GM19467 (cell line): ENCODE data around the gene EXOC6.

ENCODE experiments used
- ATAC-seq: cut with Tn5 transposase; IDR thresholded peaks from one replicate; pipeline ENCODE4 v1.9.1; 2021; ENCODE audit warnings: mild to moderate bottlenecking, moderate library complexity; ENCODE audit not compliant: unreplicated experiment

The EXOC6 gene

GRCh38 chr10:92999191-92999590 lies 150.9 kb downstream of the EXOC6 start:
- ATAC-seq: no peak

DNA sequence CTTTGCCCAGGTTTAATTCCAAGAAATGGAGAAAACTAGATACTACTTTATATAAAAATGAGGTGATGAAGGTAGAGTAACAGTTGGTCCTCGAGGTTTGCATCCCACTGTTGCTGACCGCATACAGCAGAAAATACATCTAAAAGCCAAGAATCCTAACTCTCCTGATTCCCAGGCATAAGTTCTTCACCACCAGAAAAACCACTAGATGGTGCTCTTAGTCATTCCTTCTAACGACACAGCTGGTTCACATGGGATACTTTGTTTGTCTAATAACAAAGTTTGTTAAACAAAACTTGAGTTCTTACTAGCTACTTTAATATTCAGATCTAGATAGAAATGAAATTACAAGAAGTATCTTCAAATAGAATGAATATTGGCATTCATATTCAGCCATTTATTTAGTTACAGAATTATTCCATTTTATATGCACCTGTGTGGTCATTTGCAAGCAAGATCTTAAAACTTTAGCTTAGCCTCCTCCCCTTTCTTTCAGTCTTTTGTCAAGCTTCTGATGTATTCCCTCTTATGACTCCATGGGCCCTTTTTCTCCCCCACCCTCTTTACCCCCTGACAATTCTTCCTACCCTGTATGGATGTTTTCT lies 158.2 kb downstream of the EXOC6 start:
- no peak for ATAC-seq

- no peak for ATAC-seq
Measured at GRCh38 chr10:93015722-93016121, 167.4 kb downstream of the EXOC6 start.

- ATAC-seq: no peak
Measured at GRCh38 chr10:93023013-93023650, 174.8 kb downstream of the EXOC6 start.

DNA sequence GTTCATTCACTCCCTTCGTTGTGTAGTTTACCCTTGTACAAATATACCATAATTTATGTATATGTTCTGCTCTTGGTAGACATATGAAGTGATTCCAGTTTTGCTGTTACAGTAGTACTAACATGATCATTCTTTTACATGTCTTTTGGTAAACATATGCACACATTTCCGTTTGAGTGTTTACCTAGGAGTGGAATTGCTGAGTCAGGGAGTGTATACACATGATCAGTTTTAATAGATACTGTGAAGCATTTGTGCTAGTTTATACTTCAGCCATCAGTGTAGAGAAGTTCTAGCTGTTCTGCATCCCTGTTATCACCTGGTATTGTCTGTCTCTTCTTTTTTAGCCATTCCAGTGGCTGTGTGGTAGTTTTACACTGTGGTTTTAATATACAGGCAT lies 177.8 kb downstream of the EXOC6 start:
- no peak for ATAC-seq

GRCh38 chr10:93027508-93027907 lies 179.2 kb downstream of the EXOC6 start:
- no peak for ATAC-seq

DNA sequence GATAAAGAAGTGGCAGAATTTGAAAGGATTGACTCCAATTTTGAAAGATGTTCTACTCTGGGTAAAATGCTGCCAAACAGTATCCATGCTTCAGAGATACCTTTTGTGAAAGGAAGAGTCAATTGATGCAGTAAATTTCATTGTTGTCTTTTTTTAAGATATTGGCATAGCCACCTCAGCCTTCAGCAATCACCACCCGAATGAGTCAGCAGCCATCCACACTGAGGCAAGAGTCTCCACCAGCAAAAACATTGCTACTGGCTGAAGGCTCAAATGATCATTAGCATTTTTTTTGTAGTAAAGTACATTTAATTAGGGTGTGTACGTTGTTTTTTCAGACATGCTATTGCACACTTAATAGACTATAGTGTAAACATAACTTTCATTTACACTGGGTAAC lies 180.6 kb downstream of the EXOC6 start:
- ATAC-seq: no peak

GRCh38 chr10:93030409-93030808 lies 182.1 kb downstream of the EXOC6 start:
- ATAC-seq: no peak

GRCh38 chr10:93032105-93032808 lies 183.9 kb downstream of the EXOC6 start:
- ATAC-seq: no peak

DNA sequence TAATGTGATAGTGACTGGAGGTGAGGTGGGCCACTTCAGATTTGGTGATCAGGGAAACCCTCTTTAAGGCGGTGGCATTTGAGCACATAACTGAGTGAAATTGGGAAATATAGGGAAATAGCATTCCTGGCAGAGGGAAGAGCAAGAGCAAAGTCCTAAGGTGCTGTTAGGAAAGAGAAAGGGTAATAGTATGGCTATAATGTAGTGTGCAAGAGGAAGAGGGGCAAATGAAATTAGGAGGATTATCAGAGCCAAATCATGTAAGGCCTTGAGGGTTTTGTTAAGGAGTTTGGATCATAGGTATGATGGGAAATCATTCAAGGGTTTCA lies 184.5 kb downstream of the EXOC6 start:
- no peak for ATAC-seq

GRCh38 chr10:93034426-93034825 lies 186.1 kb downstream of the EXOC6 start:
- no peak for ATAC-seq

GRCh38 chr10:93039110-93039509 lies 190.8 kb downstream of the EXOC6 start:
- no peak for ATAC-seq

DNA sequence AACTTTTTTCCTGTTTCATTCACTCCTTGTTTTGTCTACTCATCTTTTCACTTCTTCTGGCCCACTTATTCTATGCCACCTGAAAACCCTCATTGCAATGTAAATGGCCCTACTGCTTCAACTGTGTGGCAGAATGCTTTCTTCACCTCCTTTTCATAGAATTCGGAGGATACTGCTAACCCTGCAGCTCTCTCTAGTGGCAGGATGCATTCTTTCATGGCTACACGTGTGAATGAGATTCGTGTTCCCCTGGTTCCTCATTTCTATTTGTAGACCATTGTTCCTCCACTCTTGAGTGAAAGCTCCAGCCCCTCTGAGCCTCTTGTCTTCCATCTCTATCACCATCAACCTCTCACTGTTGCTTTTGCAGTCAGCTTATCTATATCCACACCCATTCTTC lies 191.4 kb downstream of the EXOC6 start:
- ATAC-seq: no peak

- no peak for ATAC-seq
Measured at GRCh38 chr10:93054486-93054885, 206.2 kb downstream of the EXOC6 start.

DNA sequence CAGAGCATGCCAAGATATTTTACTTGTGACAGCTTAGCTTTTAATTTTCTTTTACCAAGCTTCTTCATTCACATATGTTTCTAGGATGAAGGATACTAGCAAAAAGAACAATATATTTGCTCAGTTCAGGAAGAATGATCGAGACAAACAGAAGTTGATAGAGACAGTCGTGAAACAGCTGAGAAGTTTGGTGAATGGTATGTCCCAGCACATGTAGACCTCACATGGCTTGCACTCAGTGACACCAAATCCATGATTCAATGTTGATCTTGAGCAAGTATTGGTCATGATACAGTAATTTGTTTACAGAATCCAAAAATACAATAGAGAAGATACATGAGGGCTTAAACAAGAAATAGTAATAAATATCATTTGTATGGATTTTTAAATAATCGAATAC lies 209.8 kb downstream of the EXOC6 start:
- ATAC-seq: no peak

DNA sequence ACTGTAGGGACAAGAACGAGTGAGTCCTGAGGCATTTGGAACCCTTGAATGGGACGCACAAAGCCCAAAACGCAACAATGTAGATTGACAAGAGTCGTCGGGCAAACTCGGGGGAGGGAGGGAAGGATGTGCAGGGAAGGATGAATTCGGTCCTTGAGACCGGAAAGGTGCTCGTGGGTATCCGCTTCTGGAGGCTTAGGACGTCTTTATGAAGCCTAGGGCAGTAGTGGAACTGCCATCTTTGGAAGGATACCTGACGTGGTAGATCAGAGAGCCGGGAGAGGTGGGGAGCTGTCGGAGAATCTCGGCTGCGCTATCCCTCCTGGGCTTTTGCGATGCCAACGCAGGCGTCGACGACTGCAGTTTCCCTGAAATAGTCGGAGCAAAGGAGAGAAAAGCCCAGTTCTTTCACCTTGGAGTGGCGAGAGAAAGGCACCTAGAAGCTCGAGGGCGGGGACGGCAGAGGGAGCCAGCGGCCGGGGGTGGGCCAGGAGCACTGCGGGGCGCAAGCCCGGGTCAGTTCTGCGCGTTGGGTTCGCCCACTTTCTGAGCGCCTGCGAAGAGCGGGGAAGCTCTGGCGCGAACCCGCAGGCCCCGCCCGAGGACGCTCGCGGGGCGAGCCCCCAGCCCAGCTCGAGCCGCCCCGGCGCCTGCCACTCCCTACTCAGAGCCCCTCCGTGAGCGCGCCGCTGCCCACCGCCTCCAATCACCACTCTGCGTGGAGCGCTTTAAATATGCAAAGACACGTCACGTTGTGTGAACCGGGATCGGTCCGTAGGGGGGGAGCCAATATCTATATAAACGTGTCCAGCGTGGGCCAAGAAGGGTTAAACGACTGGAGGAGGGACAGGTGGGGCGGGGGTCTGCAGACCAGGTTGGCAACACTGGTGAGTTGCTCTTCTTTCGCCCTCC lies 211.9 kb downstream of the EXOC6 start, which contains the start of gene CYP26C1:
TSS of gene CYP26C1 (plus strand) at position 824 of the 912 bp plus-strand sequence. CDS start 466 bp downstream, outside the sequence.
- ATAC-seq: no peak

DNA sequence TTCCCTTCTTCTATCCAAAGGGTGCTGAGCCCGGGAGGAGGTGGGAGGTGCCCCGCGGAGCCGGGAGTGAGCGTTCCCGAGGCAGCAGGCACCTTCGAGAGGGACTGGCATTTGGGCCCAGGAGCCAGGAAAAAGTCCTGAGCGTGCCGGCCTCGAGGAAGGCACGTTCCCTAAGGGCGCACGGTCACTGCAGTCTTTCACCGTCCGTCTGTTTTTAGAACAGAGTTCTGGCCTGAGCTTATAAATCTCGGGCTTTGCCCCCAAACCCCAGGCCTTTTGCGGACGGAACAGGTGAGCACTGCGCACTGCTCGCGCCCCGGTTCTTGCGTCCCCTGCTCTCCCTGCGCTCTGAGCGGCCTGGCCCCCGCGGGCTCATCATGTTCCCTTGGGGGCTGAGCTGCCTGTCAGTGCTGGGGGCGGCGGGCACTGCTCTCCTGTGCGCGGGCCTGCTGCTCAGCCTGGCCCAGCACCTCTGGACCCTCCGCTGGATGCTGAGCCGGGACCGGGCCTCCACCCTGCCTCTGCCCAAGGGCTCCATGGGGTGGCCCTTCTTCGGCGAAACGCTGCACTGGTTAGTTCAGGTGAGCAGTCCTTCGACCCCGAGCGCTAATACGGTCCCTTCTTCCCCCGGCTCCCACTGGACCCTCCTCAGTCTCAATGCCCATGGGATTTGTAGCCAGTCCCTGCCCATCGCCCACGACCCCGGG lies 212.7 kb downstream of the EXOC6 start:
- no peak for ATAC-seq

DNA sequence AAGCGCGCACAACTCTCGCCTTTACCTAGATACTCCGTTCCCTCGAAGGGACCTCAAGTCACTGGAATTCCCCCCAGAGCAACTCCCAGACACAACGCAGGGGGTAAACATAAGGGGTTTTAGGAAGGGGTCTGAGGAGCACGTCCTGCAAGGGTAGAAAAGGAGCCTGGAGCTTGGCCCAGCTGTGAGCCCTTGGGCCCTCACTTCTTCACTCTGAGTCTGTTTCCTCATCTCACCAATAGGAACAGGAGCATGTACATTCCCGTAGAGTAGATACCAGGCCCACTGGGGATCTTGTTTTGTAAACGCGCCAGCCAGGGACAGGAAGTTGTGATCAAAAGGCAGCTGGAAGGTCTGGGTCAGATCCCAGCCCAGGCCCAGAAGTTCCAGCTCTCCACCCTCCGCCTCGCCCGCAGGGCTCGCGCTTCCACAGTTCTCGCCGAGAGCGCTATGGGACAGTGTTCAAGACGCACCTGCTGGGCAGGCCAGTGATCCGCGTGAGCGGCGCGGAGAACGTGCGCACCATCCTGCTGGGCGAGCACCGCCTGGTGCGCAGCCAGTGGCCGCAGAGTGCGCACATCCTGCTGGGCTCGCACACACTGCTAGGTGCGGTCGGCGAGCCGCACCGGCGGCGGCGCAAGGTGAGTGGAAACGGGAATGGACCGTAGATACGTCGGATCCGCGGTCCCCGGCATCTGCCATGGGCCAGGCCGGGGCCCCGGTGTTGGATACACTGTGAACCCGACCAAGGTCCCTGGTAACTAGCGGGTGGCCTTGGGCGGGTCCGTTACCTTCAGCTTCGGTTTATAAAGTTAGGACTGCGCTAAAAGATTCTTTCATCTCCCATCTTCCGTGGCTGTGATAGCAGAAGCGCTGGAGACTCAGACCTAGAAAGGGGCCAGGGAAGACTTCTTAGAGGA lies 213.5 kb downstream of the EXOC6 start:
- no peak for ATAC-seq

DNA sequence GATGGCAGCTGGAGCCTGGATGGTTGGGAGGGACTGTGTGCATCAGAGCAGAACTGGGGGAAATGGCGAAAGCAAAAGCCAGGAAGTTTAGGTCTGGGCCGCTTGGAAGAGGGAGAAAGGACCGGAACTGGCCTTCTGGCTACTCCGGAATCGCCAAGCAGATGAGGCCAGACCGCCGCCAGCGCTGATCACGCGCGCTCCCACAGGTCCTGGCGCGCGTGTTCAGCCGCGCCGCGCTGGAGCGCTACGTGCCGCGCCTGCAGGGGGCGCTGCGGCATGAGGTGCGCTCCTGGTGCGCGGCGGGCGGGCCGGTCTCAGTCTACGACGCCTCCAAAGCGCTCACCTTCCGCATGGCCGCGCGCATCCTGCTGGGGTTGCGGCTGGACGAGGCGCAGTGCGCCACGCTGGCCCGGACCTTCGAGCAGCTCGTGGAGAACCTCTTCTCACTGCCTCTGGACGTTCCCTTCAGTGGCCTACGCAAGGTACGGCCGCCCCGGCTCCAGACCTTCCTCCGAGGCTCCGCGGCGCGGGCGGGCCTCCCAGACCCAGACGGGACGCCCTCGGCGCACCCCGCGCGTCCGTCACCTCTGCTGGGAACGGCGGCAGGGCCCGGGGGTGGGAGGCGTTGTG lies 214.3 kb downstream of the EXOC6 start:
- ATAC-seq: no peak
